Cardiac muscle cell (in vitro differentiated cells and primary cell): ENCODE measurements around the gene ZMYND11. TPM values are rescaled to one million over a fixed set of nuclear protein-coding genes. Genes with fewer than 3 reads are reported as not detected.
"Not testable (repeated sequence)": the region's sequence is repeated elsewhere in the genome, so short reads cannot be mapped to it uniquely, and the experiment has no call there.

Source experiments
- DNase-seq, 2 donors: peaks; one replicate each; pipeline versions ENCODE4 v3.0.0 to v3.0.0-alpha.2; 2010 to 2017; ENCODE audit warnings: low read depth in 1 of 2, low spot score in 1 of 2
- H3K27ac ChIP-seq: fragments of 200-600 bp; sonication (generic); 2 replicates; pipeline ENCODE4 v1.5.1; 2016
- H3K27me3 ChIP-seq: fragments of 200-600 bp; sonication (generic); 2 replicates; pipeline ENCODE4 v1.6.0; 2016; ENCODE audit warnings: control low read depth
- H3K36me3 ChIP-seq: fragments of 200-600 bp; sonication (generic); 2 replicates; pipeline ENCODE4 v1.5.1; 2016; ENCODE audit warnings: control low read depth
- H3K4me1 ChIP-seq: fragments of 200-600 bp; sonication (generic); 2 replicates; pipeline ENCODE4 v1.8.1; 2017; ENCODE audit warnings: low read depth, mild to moderate bottlenecking, mixed run types
- H3K4me3 ChIP-seq: fragments of 200-600 bp; sonication (generic); 2 replicates; pipeline ENCODE4 v1.5.1; 2016; ENCODE audit warnings: mild to moderate bottlenecking
- H3K9me3 ChIP-seq: fragments of 200-600 bp; sonication (generic); 2 replicates; pipeline ENCODE4 v1.5.1; 2017; ENCODE audit warnings: low read depth, mild to moderate bottlenecking, control low read depth
- polyA plus RNA-seq: library from polyadenylated mRNA; unstranded; fragments of >200 nt; fragmentation: Nextera tagmentation; extraction: Ambion mirVana; gene quantifications from 2 replicates; pipeline ENCODE4 v1.2.1, GENCODE V29; 2016
- total RNA-seq: library from RNA; depleted of rRNA; stranded (reverse); fragments of >200 nt; gene quantifications from 2 replicates; pipeline ENCODE4 v1.2.3, GENCODE V29; 2016
- TF ChIP-seq, protein P1 (sequence below): IDR thresholded peaks from 2 replicates; pipeline ENCODE4 v1.5.1; 2012; ENCODE audit warnings: low read depth, mild to moderate bottlenecking, low read length

ZMYND11 gene
- total and polyA plus RNA-seq, 2 experiments from 2014 or later = 34.3 to 65.8 TPM

DNA sequence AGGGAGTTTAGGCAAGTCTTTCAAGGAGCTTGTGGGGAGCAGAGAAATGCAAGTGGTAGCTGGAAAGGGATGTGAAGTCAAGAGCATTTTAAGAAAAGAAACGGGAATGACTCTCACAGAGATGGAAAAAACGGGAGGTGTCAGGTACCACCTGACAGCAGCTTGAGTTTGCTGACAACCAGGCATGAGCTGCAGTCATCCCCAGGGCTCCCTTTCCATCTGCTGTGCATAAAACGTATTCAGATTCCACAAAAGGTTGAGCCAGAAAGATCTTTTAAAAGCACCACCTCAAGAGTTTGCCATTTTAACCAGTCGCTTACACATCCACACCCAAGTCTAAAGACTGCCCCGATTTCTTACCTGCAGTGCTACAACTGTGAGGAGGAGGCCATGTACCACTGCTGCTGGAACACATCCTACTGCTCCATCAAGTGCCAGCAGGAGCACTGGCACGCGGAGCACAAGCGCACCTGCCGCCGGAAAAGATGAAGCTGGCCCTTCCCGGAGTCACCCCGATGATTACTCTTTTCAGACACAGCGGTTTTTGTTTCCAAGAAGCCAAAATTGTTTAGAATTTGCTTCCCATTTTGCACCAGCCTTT lies 116.8 kb downstream of the ZMYND11 start:
- H3K27me3 ChIP-seq = no peaks in the 10 kb centered on the region
- TF ChIP-seq, protein P1, sequence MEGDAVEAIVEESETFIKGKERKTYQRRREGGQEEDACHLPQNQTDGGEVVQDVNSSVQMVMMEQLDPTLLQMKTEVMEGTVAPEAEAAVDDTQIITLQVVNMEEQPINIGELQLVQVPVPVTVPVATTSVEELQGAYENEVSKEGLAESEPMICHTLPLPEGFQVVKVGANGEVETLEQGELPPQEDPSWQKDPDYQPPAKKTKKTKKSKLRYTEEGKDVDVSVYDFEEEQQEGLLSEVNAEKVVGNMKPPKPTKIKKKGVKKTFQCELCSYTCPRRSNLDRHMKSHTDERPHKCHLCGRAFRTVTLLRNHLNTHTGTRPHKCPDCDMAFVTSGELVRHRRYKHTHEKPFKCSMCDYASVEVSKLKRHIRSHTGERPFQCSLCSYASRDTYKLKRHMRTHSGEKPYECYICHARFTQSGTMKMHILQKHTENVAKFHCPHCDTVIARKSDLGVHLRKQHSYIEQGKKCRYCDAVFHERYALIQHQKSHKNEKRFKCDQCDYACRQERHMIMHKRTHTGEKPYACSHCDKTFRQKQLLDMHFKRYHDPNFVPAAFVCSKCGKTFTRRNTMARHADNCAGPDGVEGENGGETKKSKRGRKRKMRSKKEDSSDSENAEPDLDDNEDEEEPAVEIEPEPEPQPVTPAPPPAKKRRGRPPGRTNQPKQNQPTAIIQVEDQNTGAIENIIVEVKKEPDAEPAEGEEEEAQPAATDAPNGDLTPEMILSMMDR = no peak
- no peak overlapping the region for H3K27ac ChIP-seq
- no peak for DNase-seq
- no peak overlapping the region for H3K4me3 ChIP-seq
- no peaks in the 10 kb centered on the region for H3K9me3 ChIP-seq
- H3K36me3 ChIP-seq = peaks cover 52% of the 10 kb centered on the region
- H3K4me1 ChIP-seq = no peaks in the 10 kb centered on the region

DNA sequence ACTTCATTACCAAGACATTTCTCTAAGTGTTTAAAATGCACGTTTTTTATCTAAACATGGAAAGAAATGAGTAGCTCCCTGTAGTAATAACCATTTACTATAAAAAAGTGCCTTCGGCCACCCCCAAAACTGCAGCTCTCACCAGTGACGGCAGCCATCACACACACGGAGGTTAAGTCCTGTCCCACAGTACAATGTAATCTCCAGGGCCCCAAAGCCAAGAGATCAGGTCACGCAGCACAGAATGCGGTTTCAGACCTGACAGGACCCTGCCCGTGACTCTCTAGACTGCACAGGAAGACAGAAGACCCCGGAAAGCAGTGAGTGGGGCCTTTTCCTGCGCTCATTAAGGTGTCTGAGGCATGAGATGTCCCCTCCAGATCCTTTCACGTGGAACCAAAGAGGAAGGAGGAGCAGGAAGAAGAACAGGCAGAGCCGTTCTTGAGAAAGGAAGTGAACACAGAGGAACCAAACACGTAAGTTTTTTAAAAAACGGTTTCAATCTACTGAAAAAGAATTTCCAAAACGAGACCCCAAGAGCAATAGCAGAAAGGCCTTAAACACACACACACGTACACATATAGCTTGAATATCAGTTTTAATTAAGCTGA lies 125.7 kb downstream of the ZMYND11 start:
- TF ChIP-seq, protein P1 = no peak
- DNase-seq = no peak
- H3K4me1 ChIP-seq = no peaks in the 10 kb centered on the region
- H3K36me3 ChIP-seq = no peaks in the 10 kb centered on the region
- no peaks in the 10 kb centered on the region for H3K9me3 ChIP-seq
- no peak overlapping the region for H3K27ac ChIP-seq
- H3K27me3 ChIP-seq = no peaks in the 10 kb centered on the region
- no peak overlapping the region for H3K4me3 ChIP-seq

DNA sequence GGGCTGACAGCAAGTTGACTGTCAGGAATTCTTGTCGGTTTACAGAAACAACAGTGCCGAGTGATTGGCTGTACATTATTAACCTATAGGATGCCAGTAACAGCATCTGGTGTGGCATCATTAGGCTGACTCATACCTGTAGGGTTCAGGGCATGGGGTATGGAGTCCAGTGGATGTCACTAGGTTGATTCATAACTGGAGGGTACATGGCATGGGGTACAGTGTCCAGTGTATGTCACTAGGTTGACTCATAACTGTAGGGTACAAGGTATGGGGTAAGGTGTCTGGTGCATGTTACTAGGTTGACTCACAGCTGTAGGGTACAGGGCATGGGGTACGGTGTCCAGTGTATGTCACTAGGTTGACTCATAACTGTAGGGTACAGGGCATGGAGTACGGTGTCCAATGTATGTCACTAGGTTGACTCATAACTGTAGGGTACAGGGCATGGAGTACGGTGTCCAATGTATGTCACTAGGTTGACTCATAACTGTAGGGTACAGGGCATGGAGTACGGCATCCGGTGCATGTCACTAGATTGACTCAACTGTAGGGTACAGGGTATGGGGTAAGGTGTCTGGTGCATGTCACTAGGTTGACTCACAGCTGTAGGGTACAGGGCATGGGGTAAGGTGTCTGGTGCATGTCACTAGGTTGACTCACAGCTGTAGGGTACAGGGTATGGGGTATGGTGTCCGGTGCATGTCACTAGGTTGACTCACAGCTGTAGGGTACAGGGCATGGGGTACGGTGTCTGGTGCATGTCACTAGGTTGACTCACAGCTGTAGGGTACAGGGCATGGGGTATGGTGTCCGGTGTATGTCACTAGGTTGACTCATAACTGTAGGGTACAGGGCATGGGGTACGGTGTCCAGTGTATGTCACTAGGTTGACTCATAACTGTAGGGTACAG lies 129.2 kb downstream of the ZMYND11 start:
- not testable (repeated sequence) for H3K4me3 ChIP-seq, DNase-seq, H3K27ac ChIP-seq, H3K4me1 ChIP-seq, H3K36me3 ChIP-seq, H3K27me3 ChIP-seq, H3K9me3 ChIP-seq

GRCh38 chr10:265074-265440 lies 129.8 kb downstream of the ZMYND11 start:
- H3K4me1 ChIP-seq, H3K27ac ChIP-seq, H3K9me3 ChIP-seq, H3K27me3 ChIP-seq, H3K4me3 ChIP-seq, DNase-seq, H3K36me3 ChIP-seq: not testable (repeated sequence)

GRCh38 chr10:265816-266588 lies 130.7 kb downstream of the ZMYND11 start:
- H3K36me3 ChIP-seq, DNase-seq, H3K4me3 ChIP-seq, H3K4me1 ChIP-seq, H3K27ac ChIP-seq, H3K9me3 ChIP-seq, H3K27me3 ChIP-seq: not testable (repeated sequence)

GRCh38 chr10:266974-267425 lies 131.7 kb downstream of the ZMYND11 start:
- Histone ChIP-seq H3K36me3 (no peaks in the 10 kb centered on the region), H3K9me3 (no peaks in the 10 kb centered on the region), H3K27ac (no peak overlapping the region), H3K4me3 (no peak overlapping the region), H3K27me3 (no peaks in the 10 kb centered on the region), H3K4me1 (no peaks in the 10 kb centered on the region)
- DNase-seq = peak in 1 of 2 donors; percentile 68
- TF ChIP-seq, protein P1 = no peak
